Gastrocnemius medialis (tissue), 4 donors: ENCODE results near the gene SNCAIP. TPM values are rescaled to one million over a fixed set of nuclear protein-coding genes. Genes with fewer than 3 reads are reported as not detected.

Experiments
- ATAC-seq, 2 donors: fragments of 150-250 bp; one replicate each; pipeline ENCODE4 v1.9.1; 2016
- DNase-seq, 2 donors: peaks; one replicate each; pipeline ENCODE4 v3.0.0-alpha.2; 2019
- H3K27ac ChIP-seq, 4 donors: fragments of 200-600 bp; sonication (generic); 1 replicate in 1 of 4; 2 replicates in 3 of 4; pipeline ENCODE4 v1.5.1; 2016 to 2018; ENCODE audit warnings: mild to moderate bottlenecking in 2 of 4, moderate library complexity in 1 of 4
- H3K27me3 ChIP-seq, 3 donors: fragments of 200-600 bp; sonication (generic) in 2 of 3; 1 replicate in 1 of 3; 2 replicates in 2 of 3; pipeline versions ENCODE4 v1.5.1 to v1.6.0; 2016 to 2019; ENCODE audit warnings: mild to moderate bottlenecking in 1 of 3, moderate library complexity in 1 of 3
- H3K36me3 ChIP-seq, 2 donors: fragments of 200-600 bp; sonication (generic) in 1 of 2; one replicate each; pipeline ENCODE4 v1.5.1; 2017 to 2018
- H3K4me1 ChIP-seq, 2 donors: fragments of 200-600 bp; sonication (generic) in 1 of 2; one replicate each; pipeline ENCODE4 v1.5.1; 2016 to 2017; ENCODE audit warnings: mild to moderate bottlenecking in 2 of 2
- H3K4me3 ChIP-seq, 4 donors: fragments of 200-600 bp; sonication (generic) in 3 of 4; 1 replicate in 1 of 4; 2 replicates in 3 of 4; pipeline ENCODE4 v1.5.1; 2016 to 2019; ENCODE audit warnings: mild to moderate bottlenecking in 2 of 4
- H3K9me3 ChIP-seq, 3 donors: fragments of 200-600 bp; sonication (generic) in 2 of 3; 1 replicate in 1 of 3; 2 replicates in 2 of 3; pipeline ENCODE4 v1.5.1; 2016 to 2019
- POLR2A ChIP-seq, 2 donors: fragments of 450-650 bp; IDR thresholded peaks; one replicate each; pipeline ENCODE4 v1.6.1; 2017; ENCODE audit warnings: antibody characterized with exemption in 2 of 2, mild to moderate bottlenecking in 2 of 2, moderate library complexity in 2 of 2
- in situ Hi-C, 4 donors: fragments of 200-750 bp; cut with MboI; loops; one replicate each; pipeline versions ENCODE4 v1.15.0 to v1.8.0; 2017; ENCODE audit warnings: low sequenced_read_pairs in 4 of 4
- intact Hi-C: fragments of 100-400 bp; cut with DNase I; formaldehyde crosslinking; loops from one replicate; pipeline ENCODE4 v1.15.1; 2023; ENCODE audit warnings: low total_unique reads
- total RNA-seq, 4 donors: library from RNA; depleted of rRNA; stranded (reverse); fragments of >200 nt; gene quantifications; one replicate each; pipeline versions ENCODE4 v1.1.0 to v1.2.3, GENCODE V29; 2016
- TF ChIP-seq, protein P1 (sequence below), 5 experiments: fragments of 450-650 bp in 3 of 5; fragments of 200-600 bp in 2 of 5; sonication (generic) in 2 of 5; IDR thresholded peaks in 4 of 5; conservative IDR thresholded peaks in 1 of 5; 1 replicate in 4 of 5; 2 replicates in 1 of 5; pipeline ENCODE4 v1.5.1; 2016 to 2019; ENCODE audit warnings: antibody characterized with exemption in 5 of 5, mild to moderate bottlenecking in 3 of 5, moderate library complexity in 3 of 5

SNCAIP gene
- total RNA-seq, 4 donors from 2014 or later: 0.22 to 3.1 (median 0.53) TPM

DNA sequence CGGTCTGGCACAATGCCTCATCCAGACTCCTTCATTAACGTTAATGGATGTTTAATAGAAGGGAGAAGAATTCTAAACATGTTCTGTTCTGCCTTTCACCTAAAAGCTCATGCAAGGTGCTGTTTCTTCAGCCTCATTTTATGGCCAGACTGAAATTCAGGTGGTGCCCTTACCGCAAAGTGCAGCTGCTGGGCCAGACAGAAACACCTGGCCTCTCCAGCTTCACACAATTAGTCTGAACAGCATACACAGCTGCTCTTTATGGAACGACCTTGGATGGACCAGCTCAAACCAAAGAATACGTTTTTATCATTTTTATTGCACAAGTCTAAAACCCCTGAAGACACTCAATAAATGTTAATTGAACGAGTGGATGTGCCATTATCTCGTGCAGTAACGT lies 4.6 kb downstream of the SNCAIP start:
- ATAC-seq (no peak), DNase-seq (no peak)
- intact Hi-C loops (loop anchor here (10.0 kb wide), 1 partner anchor 98 kb away; no protein-coding TSS in a partner anchor), in situ Hi-C loops (no loop called here)
- Histone ChIP-seq H3K36me3 (no peaks in the 10 kb centered on the region), H3K4me3 (no peak overlapping the region), H3K27ac (no peak overlapping the region), H3K9me3 (no peaks in the 10 kb centered on the region), H3K4me1 (peaks cover 0 to 9% of the 10 kb centered on the region in 2 donors), H3K27me3 (peaks cover 9 to 35% (median 25%) of the 10 kb centered on the region in 3 donors)
- TF ChIP-seq, protein P1, sequence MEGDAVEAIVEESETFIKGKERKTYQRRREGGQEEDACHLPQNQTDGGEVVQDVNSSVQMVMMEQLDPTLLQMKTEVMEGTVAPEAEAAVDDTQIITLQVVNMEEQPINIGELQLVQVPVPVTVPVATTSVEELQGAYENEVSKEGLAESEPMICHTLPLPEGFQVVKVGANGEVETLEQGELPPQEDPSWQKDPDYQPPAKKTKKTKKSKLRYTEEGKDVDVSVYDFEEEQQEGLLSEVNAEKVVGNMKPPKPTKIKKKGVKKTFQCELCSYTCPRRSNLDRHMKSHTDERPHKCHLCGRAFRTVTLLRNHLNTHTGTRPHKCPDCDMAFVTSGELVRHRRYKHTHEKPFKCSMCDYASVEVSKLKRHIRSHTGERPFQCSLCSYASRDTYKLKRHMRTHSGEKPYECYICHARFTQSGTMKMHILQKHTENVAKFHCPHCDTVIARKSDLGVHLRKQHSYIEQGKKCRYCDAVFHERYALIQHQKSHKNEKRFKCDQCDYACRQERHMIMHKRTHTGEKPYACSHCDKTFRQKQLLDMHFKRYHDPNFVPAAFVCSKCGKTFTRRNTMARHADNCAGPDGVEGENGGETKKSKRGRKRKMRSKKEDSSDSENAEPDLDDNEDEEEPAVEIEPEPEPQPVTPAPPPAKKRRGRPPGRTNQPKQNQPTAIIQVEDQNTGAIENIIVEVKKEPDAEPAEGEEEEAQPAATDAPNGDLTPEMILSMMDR (IDR thresholded peaks at IDR 0.05 in 4 of 5, conservative IDR thresholded peaks at IDR 0.05 in 1 of 5): no peak
- TF ChIP-seq POLR2A (IDR thresholded peaks at IDR 0.05): no peak

- no peak for TF ChIP-seq POLR2A (IDR thresholded peaks at IDR 0.05)
- TF ChIP-seq, protein P1 (IDR thresholded peaks at IDR 0.05 in 4 of 5, conservative IDR thresholded peaks at IDR 0.05 in 1 of 5): no peak
- no peak for DNase-seq
- H3K27me3 ChIP-seq: peaks cover 3 to 9% (median 3%) of the 10 kb centered on the region in 3 donors
- no peak overlapping the region for H3K4me3 ChIP-seq
- H3K27ac ChIP-seq: no peak overlapping the region
- H3K4me1 ChIP-seq: no peaks in the 10 kb centered on the region
- in situ Hi-C loops: no loop called here
- intact Hi-C loops: loop anchor here (10.0 kb wide), 1 partner anchor 95 kb away; no protein-coding TSS in a partner anchor
- H3K36me3 ChIP-seq: no peaks in the 10 kb centered on the region
- no peak for ATAC-seq
- no peaks in the 10 kb centered on the region for H3K9me3 ChIP-seq
Measured at GRCh38 chr5:122319897-122320296, 7.9 kb downstream of the SNCAIP start.

- Histone ChIP-seq H3K4me3 (no peak overlapping the region), H3K27me3 (no peaks in the 10 kb centered on the region), H3K9me3 (no peaks in the 10 kb centered on the region), H3K36me3 (no peaks in the 10 kb centered on the region), H3K4me1 (no peaks in the 10 kb centered on the region), H3K27ac (no peak overlapping the region)
- intact Hi-C loops: no loop called here
- TF ChIP-seq POLR2A (IDR thresholded peaks at IDR 0.05): no peak
- TF ChIP-seq, protein P1 (IDR thresholded peaks at IDR 0.05 in 4 of 5, conservative IDR thresholded peaks at IDR 0.05 in 1 of 5): no peak
- in situ Hi-C loops: no loop called here
- no peak for DNase-seq
- ATAC-seq: no peak
Measured at GRCh38 chr5:122321921-122322320, 9.9 kb downstream of the SNCAIP start.

DNA sequence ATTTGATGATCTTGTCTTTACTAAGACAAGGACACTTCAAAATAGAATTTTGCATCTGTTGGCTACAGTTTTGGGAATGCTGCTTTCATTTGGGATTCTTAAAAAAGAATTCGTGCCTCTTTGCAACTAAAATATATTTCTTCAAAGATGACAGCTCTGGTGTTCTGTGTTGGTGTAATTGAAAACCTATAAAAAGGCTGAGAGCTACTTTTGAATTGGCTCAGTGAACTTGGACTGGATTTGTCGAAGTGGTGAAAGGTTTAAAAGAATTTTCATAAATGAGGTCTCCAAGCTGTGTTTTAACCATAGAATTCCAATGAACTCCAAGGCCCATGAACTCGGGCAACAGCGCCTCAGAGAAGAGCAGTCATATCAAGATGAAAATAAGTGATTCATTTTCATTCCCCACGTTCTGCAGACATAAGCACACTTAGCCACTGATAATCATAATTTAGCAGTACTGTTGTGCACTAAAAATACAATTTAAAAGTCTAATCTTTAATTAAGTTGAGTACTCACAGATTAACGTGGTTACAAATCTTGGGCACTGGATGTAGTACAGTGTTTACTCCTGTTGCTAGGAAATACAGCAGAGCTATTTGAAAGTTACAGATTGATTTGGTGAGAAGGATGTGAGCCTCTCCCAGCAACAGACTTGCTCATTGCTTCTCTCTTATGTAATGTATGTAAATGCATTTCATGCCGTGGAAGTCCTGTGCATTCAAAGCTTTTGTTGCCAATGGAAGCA lies 10.9 kb downstream of the SNCAIP start:
- intact Hi-C loops: no loop called here
- TF ChIP-seq, protein P1 (IDR thresholded peaks at IDR 0.05 in 4 of 5, conservative IDR thresholded peaks at IDR 0.05 in 1 of 5): no peak
- TF ChIP-seq POLR2A (IDR thresholded peaks at IDR 0.05): no peak
- DNase-seq (no peak), ATAC-seq (no peak)
- H3K27me3 ChIP-seq: no peaks in the 10 kb centered on the region
- in situ Hi-C loops: no loop called here
- no peak overlapping the region for H3K27ac ChIP-seq
- H3K4me1 ChIP-seq: no peaks in the 10 kb centered on the region
- no peak overlapping the region for H3K4me3 ChIP-seq
- no peaks in the 10 kb centered on the region for H3K9me3 ChIP-seq
- H3K36me3 ChIP-seq: no peaks in the 10 kb centered on the region
